Measurements from ENCODE around the gene PRND.

The PRND gene

DNA sequence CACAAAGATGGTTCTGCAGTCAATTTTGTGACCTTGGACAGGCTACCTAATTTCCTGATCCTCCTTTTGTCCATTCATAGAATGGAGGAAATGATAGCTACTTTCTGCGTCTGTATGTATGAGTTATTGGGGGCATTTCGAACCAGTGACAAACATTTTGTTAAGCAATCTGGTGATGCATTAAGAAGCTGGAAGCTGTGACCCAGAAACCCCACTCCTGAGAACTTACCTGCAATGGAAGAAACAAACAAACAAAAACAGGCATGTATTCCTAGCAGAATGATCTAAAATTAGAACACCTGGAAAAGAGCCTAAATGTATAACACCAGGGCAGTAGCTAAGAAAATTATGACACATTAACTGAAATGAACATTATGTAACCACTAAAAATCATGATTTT lies 33.4 kb upstream of the PRND start:
- ATAC-seq = no peak
- TF ChIP-seq ARNTL (CRISPR knock-in tag; IDR thresholded peaks at IDR 0.05; ENCODE audit: borderline replicate concordance, low read depth) = no peak
- no peak for TF ChIP-seq ZNF70 (CRISPR knock-in tag; IDR thresholded peaks at IDR 0.05)
- no peak for TF ChIP-seq BACH2 (CRISPR knock-in tag; IDR thresholded peaks at IDR 0.05; ENCODE audit: borderline replicate concordance)
- TF ChIP-seq TCF4 (CRISPR knock-in tag; IDR thresholded peaks at IDR 0.05; ENCODE audit: borderline replicate concordance) = no peak
- TF ChIP-seq, protein P1, sequence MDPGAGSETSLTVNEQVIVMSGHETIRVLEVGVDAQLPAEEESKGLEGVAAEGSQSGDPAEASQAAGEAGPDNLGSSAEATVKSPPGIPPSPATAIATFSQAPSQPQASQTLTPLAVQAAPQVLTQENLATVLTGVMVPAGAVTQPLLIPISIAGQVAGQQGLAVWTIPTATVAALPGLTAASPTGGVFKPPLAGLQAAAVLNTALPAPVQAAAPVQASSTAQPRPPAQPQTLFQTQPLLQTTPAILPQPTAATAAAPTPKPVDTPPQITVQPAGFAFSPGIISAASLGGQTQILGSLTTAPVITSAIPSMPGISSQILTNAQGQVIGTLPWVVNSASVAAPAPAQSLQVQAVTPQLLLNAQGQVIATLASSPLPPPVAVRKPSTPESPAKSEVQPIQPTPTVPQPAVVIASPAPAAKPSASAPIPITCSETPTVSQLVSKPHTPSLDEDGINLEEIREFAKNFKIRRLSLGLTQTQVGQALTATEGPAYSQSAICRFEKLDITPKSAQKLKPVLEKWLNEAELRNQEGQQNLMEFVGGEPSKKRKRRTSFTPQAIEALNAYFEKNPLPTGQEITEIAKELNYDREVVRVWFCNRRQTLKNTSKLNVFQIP (CRISPR knock-in tag; IDR thresholded peaks at IDR 0.05; ENCODE audit: borderline replicate concordance, low read depth) = no peak
- no peak for TF ChIP-seq ISL1 (CRISPR knock-in tag; IDR thresholded peaks at IDR 0.05)
- no peak for TF ChIP-seq ZFP30 (CRISPR knock-in tag; IDR thresholded peaks at IDR 0.05)
- no peak for TF ChIP-seq OSR1 (CRISPR knock-in tag; IDR thresholded peaks at IDR 0.05)
- no peak for TF ChIP-seq GLIS3 (CRISPR knock-in tag; IDR thresholded peaks at IDR 0.05)
- TF ChIP-seq, protein P2, sequence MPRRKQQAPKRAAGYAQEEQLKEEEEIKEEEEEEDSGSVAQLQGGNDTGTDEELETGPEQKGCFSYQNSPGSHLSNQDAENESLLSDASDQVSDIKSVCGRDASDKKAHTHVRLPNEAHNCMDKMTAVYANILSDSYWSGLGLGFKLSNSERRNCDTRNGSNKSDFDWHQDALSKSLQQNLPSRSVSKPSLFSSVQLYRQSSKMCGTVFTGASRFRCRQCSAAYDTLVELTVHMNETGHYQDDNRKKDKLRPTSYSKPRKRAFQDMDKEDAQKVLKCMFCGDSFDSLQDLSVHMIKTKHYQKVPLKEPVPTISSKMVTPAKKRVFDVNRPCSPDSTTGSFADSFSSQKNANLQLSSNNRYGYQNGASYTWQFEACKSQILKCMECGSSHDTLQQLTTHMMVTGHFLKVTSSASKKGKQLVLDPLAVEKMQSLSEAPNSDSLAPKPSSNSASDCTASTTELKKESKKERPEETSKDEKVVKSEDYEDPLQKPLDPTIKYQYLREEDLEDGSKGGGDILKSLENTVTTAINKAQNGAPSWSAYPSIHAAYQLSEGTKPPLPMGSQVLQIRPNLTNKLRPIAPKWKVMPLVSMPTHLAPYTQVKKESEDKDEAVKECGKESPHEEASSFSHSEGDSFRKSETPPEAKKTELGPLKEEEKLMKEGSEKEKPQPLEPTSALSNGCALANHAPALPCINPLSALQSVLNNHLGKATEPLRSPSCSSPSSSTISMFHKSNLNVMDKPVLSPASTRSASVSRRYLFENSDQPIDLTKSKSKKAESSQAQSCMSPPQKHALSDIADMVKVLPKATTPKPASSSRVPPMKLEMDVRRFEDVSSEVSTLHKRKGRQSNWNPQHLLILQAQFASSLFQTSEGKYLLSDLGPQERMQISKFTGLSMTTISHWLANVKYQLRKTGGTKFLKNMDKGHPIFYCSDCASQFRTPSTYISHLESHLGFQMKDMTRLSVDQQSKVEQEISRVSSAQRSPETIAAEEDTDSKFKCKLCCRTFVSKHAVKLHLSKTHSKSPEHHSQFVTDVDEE (CRISPR knock-in tag; IDR thresholded peaks at IDR 0.05) = no peak
- no peak for TF ChIP-seq PPARA (CRISPR knock-in tag; IDR thresholded peaks at IDR 0.05; ENCODE audit: borderline replicate concordance)
- TF ChIP-seq TOX (CRISPR knock-in tag; IDR thresholded peaks at IDR 0.05; ENCODE audit: borderline replicate concordance) = no peak
- TF ChIP-seq ZNF565 (CRISPR knock-in tag; conservative IDR thresholded peaks at IDR 0.05; ENCODE audit: low read depth) = no peak
- TF ChIP-seq, protein P3, sequence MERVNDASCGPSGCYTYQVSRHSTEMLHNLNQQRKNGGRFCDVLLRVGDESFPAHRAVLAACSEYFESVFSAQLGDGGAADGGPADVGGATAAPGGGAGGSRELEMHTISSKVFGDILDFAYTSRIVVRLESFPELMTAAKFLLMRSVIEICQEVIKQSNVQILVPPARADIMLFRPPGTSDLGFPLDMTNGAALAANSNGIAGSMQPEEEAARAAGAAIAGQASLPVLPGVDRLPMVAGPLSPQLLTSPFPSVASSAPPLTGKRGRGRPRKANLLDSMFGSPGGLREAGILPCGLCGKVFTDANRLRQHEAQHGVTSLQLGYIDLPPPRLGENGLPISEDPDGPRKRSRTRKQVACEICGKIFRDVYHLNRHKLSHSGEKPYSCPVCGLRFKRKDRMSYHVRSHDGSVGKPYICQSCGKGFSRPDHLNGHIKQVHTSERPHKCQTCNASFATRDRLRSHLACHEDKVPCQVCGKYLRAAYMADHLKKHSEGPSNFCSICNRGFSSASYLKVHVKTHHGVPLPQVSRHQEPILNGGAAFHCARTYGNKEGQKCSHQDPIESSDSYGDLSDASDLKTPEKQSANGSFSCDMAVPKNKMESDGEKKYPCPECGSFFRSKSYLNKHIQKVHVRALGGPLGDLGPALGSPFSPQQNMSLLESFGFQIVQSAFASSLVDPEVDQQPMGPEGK (CRISPR knock-in tag; IDR thresholded peaks at IDR 0.05; ENCODE audit: borderline replicate concordance) = no peak
- TF ChIP-seq ZC3H10 (CRISPR knock-in tag; IDR thresholded peaks at IDR 0.05) = no peak

DNA sequence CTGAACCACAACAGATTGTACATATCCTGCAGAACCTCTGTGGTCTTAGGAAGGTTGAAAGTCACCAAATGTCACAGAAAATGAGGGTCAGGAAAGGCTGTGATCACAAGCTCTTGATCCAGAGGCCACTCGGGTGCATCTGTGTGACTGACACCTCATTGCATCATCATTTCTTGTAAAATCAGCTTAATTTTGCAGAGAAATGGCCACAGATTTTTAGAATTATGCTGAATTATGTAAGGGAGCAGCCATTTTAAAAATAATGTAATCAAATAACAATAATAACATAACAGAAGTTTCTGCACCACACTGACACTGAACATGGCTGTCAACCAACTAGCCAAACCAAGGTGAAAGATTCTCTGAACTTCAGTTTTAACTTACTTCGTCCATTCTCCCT lies 32.5 kb upstream of the PRND start:
- ATAC-seq = no peak
- TF ChIP-seq ZFP3 (CRISPR knock-in tag; IDR thresholded peaks at IDR 0.05) = no peak
- no peak for TF ChIP-seq RARB (CRISPR knock-in tag; IDR thresholded peaks at IDR 0.05)
- TF ChIP-seq PPARA (CRISPR knock-in tag; IDR thresholded peaks at IDR 0.05; ENCODE audit: borderline replicate concordance) = no peak
- no peak for TF ChIP-seq SNAI2 (CRISPR knock-in tag; IDR thresholded peaks at IDR 0.05)
- no peak for TF ChIP-seq ZNF70 (CRISPR knock-in tag; IDR thresholded peaks at IDR 0.05)
- no peak for TF ChIP-seq ISL1 (CRISPR knock-in tag; IDR thresholded peaks at IDR 0.05)
- TF ChIP-seq, protein P2 (CRISPR knock-in tag; IDR thresholded peaks at IDR 0.05) = no peak
- TF ChIP-seq CSDC2 (CRISPR knock-in tag; IDR thresholded peaks at IDR 0.05) = no peak
- TF ChIP-seq BACH2 (CRISPR knock-in tag; IDR thresholded peaks at IDR 0.05; ENCODE audit: borderline replicate concordance) = no peak
- no peak for TF ChIP-seq ZNF8 (CRISPR knock-in tag; IDR thresholded peaks at IDR 0.05)
- TF ChIP-seq, protein P1 (CRISPR knock-in tag; IDR thresholded peaks at IDR 0.05; ENCODE audit: borderline replicate concordance, low read depth) = no peak
- TF ChIP-seq, protein P4, sequence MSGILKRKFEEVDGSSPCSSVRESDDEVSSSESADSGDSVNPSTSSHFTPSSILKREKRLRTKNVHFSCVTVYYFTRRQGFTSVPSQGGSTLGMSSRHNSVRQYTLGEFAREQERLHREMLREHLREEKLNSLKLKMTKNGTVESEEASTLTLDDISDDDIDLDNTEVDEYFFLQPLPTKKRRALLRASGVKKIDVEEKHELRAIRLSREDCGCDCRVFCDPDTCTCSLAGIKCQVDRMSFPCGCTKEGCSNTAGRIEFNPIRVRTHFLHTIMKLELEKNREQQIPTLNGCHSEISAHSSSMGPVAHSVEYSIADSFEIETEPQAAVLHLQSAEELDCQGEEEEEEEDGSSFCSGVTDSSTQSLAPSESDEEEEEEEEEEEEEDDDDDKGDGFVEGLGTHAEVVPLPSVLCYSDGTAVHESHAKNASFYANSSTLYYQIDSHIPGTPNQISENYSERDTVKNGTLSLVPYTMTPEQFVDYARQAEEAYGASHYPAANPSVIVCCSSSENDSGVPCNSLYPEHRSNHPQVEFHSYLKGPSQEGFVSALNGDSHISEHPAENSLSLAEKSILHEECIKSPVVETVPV (CRISPR knock-in tag; IDR thresholded peaks at IDR 0.05) = no peak
- TF ChIP-seq ZC3H10 (CRISPR knock-in tag; IDR thresholded peaks at IDR 0.05) = no peak
- TF ChIP-seq, protein P3 (CRISPR knock-in tag; IDR thresholded peaks at IDR 0.05; ENCODE audit: borderline replicate concordance) = no peak
- no peak for TF ChIP-seq ZNF565 (CRISPR knock-in tag; conservative IDR thresholded peaks at IDR 0.05; ENCODE audit: low read depth)
- TF ChIP-seq ZFP30 (CRISPR knock-in tag; IDR thresholded peaks at IDR 0.05) = no peak
- TF ChIP-seq, protein P5, sequence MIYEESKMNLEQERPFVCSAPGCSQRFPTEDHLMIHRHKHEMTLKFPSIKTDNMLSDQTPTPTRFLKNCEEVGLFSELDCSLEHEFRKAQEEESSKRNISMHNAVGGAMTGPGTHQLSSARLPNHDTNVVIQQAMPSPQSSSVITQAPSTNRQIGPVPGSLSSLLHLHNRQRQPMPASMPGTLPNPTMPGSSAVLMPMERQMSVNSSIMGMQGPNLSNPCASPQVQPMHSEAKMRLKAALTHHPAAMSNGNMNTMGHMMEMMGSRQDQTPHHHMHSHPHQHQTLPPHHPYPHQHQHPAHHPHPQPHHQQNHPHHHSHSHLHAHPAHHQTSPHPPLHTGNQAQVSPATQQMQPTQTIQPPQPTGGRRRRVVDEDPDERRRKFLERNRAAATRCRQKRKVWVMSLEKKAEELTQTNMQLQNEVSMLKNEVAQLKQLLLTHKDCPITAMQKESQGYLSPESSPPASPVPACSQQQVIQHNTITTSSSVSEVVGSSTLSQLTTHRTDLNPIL (CRISPR knock-in tag; IDR thresholded peaks at IDR 0.05; ENCODE audit: low read depth) = no peak

Measured in SK-N-SH treated with all-trans-retinoic acid at 6 μM for 48 hours (cell line).